GM20431 (cell line): ENCODE results near the gene CACNB4.
"Not testable (repeated sequence)": the region's sequence is repeated elsewhere in the genome, so short reads cannot be mapped to it uniquely, and the experiment has no call there.

Experiments
- in situ Hi-C: fragments of 300-500 bp; cut with MseI, MboI; formaldehyde crosslinking; loops from one replicate; pipeline ENCODE4 v1.15.0; 2020; ENCODE audit warnings: low sequenced_read_pairs; ENCODE audit not compliant: unreplicated experiment

Gene CACNB4

GRCh38 chr2:151878655-151879563 lies 219.9 kb downstream of the CACNB4 start:
- in situ Hi-C loops = no loop called here

GRCh38 chr2:151878204-151878603 lies 220.6 kb downstream of the CACNB4 start:
- in situ Hi-C loops = no loop called here

GRCh38 chr2:151875631-151876030 lies 223.2 kb downstream of the CACNB4 start:
- in situ Hi-C loops = not testable (repeated sequence)

GRCh38 chr2:151872463-151872862 lies 226.4 kb downstream of the CACNB4 start:
- in situ Hi-C loops = no loop called here

- in situ Hi-C loops = no loop called here
Observed at GRCh38 chr2:151869291-151869690, 229.6 kb downstream of the CACNB4 start.

GRCh38 chr2:151862700-151863099 lies 236.1 kb downstream of the CACNB4 start:
- in situ Hi-C loops = no loop called here

GRCh38 chr2:151861174-151861573 lies 237.7 kb downstream of the CACNB4 start:
- in situ Hi-C loops = no loop called here

GRCh38 chr2:151860613-151861146 lies 238.2 kb downstream of the CACNB4 start:
- in situ Hi-C loops = no loop called here

GRCh38 chr2:151860210-151860609 lies 238.6 kb downstream of the CACNB4 start:
- in situ Hi-C loops = no loop called here

- in situ Hi-C loops = no loop called here
Observed at GRCh38 chr2:151857650-151858049, 241.2 kb downstream of the CACNB4 start.

- in situ Hi-C loops = no loop called here
Observed at GRCh38 chr2:151855111-151855510, 243.7 kb downstream of the CACNB4 start.

- in situ Hi-C loops = no loop called here
Observed at GRCh38 chr2:151853070-151853758, 245.6 kb downstream of the CACNB4 start.

GRCh38 chr2:151852260-151853069 lies 246.4 kb downstream of the CACNB4 start:
- in situ Hi-C loops = no loop called here

GRCh38 chr2:151851761-151852160 lies 247.1 kb downstream of the CACNB4 start:
- in situ Hi-C loops = no loop called here

- in situ Hi-C loops = no loop called here
Observed at GRCh38 chr2:151849413-151850010, 249.3 kb downstream of the CACNB4 start.

GRCh38 chr2:151845884-151846283 lies 253.0 kb downstream of the CACNB4 start:
- in situ Hi-C loops = no loop called here

GRCh38 chr2:151845481-151845880 lies 253.4 kb downstream of the CACNB4 start:
- in situ Hi-C loops = no loop called here

GRCh38 chr2:151844211-151844896 lies 254.5 kb downstream of the CACNB4 start:
- in situ Hi-C loops = no loop called here

- in situ Hi-C loops = no loop called here
Observed at GRCh38 chr2:151843691-151844061, 255.2 kb downstream of the CACNB4 start.
